IMR-90 (cell line): ENCODE data around the gene EFHD2. TPM values are rescaled to one million over a fixed set of nuclear protein-coding genes. Genes with fewer than 3 reads are reported as not detected.
A peak's percentile ranks its signal among the peaks of the same experiment; 100 is the strongest.

Source experiments
- ATAC-seq: fragments of 200-7000 bp; cut with Tn5 transposase; 2 replicates; pipeline ENCODE4 v1.9.1; 2020; ENCODE audit warnings: low read depth, mild to moderate bottlenecking, moderate library complexity
- BruUV-seq: library from RNA; stranded (reverse); fragments of 400-500 nt; replicated peaks from 2 replicates; lab custom pipeline; 2021; lab: Mats Ljungman, UMichigan
- CTCF ChIA-PET: fragments of 300-600 bp; formaldehyde crosslinking; extraction: SDS; loops from one replicate; lab custom pipeline; 2021; ENCODE audit warnings: antibody characterized with exemption; lab: Yijun Ruan, JAX
- POLR2A ChIA-PET: fragments of 300-600 bp; sonication (Branson Sonifier 250); formaldehyde crosslinking; loops from one replicate; lab custom pipeline; 2022; ENCODE audit warnings: antibody characterized with exemption; ENCODE audit not compliant: unreplicated experiment; lab: Charles Lee
- DNase-seq: peaks from one replicate; pipeline ENCODE4 v3.0.0; 2013
- H2AFZ ChIP-seq: replicated peaks from 2 replicates; pipeline ENCODE3; 2013; ENCODE audit warnings: low read length, mild to moderate bottlenecking; ENCODE audit not compliant: poor library complexity
- H2AK5ac ChIP-seq: 2 replicates; pipeline ENCODE4 v1.6.1; 2013; ENCODE audit warnings: low read depth, low read length, inconsistent platforms
- H2AK9ac ChIP-seq: replicated peaks from 2 replicates; pipeline ENCODE3; 2013; ENCODE audit warnings: mild to moderate bottlenecking, low read depth, low read length, moderate library complexity; ENCODE audit not compliant: poor library complexity
- H2BK120ac ChIP-seq: 2 replicates; pipeline ENCODE4 v1.6.1; 2013; ENCODE audit warnings: low read depth, low read length, inconsistent platforms
- H2BK15ac ChIP-seq: 3 replicates; pipeline ENCODE4 v1.6.1; 2013; ENCODE audit warnings: low read depth, low read length, inconsistent platforms
- H2BK20ac ChIP-seq: 2 replicates; pipeline ENCODE4 v1.6.1; 2013; ENCODE audit warnings: low read depth, mild to moderate bottlenecking, inconsistent platforms, low read length, moderate library complexity
- H2BK5ac ChIP-seq: 2 replicates; pipeline ENCODE4 v1.6.1; 2013; ENCODE audit warnings: mild to moderate bottlenecking, low read depth, low read length, inconsistent platforms; ENCODE audit not compliant: poor library complexity, severe bottlenecking
- H3K14ac ChIP-seq: replicated peaks from 2 replicates; pipeline ENCODE4 v1.6.1; 2013; ENCODE audit warnings: low read depth, low read length, inconsistent platforms
- H3K18ac ChIP-seq: 2 replicates; pipeline ENCODE4 v1.6.1; 2013; ENCODE audit warnings: low read depth, low read length, control low read depth
- H3K23ac ChIP-seq: 2 replicates; pipeline ENCODE4 v1.6.1; 2013; ENCODE audit warnings: low read depth, low read length, inconsistent platforms
- H3K27ac ChIP-seq: 2 replicates; pipeline ENCODE4 v1.5.1; 2013; ENCODE audit warnings: mild to moderate bottlenecking, control low read depth, low read length; ENCODE audit not compliant: insufficient read depth
- H3K27me3 ChIP-seq: 2 replicates; pipeline ENCODE4 v1.6.1; 2013; ENCODE audit warnings: low read length; ENCODE audit not compliant: control insufficient read depth, insufficient read depth
- H3K36me3 ChIP-seq: 2 replicates; pipeline ENCODE4 v1.6.1; 2013; ENCODE audit warnings: low read length, mixed read lengths; ENCODE audit not compliant: control insufficient read depth, insufficient read depth
- H3K4ac ChIP-seq: 2 replicates; pipeline ENCODE4 v1.6.1; 2013; ENCODE audit warnings: low read depth, low read length, inconsistent platforms
- H3K4me1 ChIP-seq: 2 replicates; pipeline ENCODE4 v1.6.1; 2013; ENCODE audit warnings: low read length, mixed read lengths; ENCODE audit not compliant: control insufficient read depth, insufficient read depth
- H3K4me2 ChIP-seq: 2 replicates; pipeline ENCODE4 v1.6.1; 2013; ENCODE audit warnings: low read depth, mild to moderate bottlenecking, control low read depth, low read length, moderate library complexity
- H3K4me3 ChIP-seq: 2 replicates; pipeline ENCODE4 v1.5.1; 2013; ENCODE audit warnings: low read depth, mild to moderate bottlenecking, control low read depth, low read length, moderate library complexity; ENCODE audit not compliant: insufficient read depth
- H3K56ac ChIP-seq: 2 replicates; pipeline ENCODE4 v1.6.1; 2013; ENCODE audit warnings: low read length, inconsistent platforms; ENCODE audit not compliant: insufficient read depth; ENCODE audit errors: extremely low read depth
- H3K79me1 ChIP-seq, 2 experiments: 2 replicates each; pipeline ENCODE4 v1.6.1; 2013; ENCODE audit warnings: low read length in 2 of 2, inconsistent platforms in 1 of 2, low read depth in 1 of 2
- H3K9ac ChIP-seq: 2 replicates; pipeline ENCODE4 v1.6.1; 2013; ENCODE audit warnings: low read depth, low read length, control low read depth
- H3K9me1 ChIP-seq: 2 replicates; pipeline ENCODE4 v1.6.1; 2013; ENCODE audit warnings: low read length, inconsistent platforms; ENCODE audit not compliant: insufficient read depth
- H3K9me3 ChIP-seq: 2 replicates; pipeline ENCODE4 v1.6.1; 2013; ENCODE audit warnings: low read length; ENCODE audit not compliant: control insufficient read depth, insufficient read depth
- H4K20me1 ChIP-seq: 2 replicates; pipeline ENCODE4 v1.6.1; 2013; ENCODE audit warnings: low read length, inconsistent platforms; ENCODE audit not compliant: insufficient read depth
- H4K5ac ChIP-seq: 2 replicates; pipeline ENCODE4 v1.6.1; 2013; ENCODE audit warnings: mild to moderate bottlenecking, low read depth, low read length, control low read depth
- H4K8ac ChIP-seq, 2 experiments: 2 replicates each; pipeline ENCODE4 v1.6.1; 2013; ENCODE audit warnings: low read depth in 2 of 2, low read length in 2 of 2, control low read depth in 1 of 2, inconsistent platforms in 1 of 2
- H4K91ac ChIP-seq: 2 replicates; pipeline ENCODE4 v1.6.1; 2013; ENCODE audit warnings: low read depth, low read length, inconsistent platforms; ENCODE audit not compliant: insufficient read depth
- CEBPB ChIP-seq: IDR thresholded peaks from 2 replicates; pipeline ENCODE4 v1.6.1; 2012; ENCODE audit warnings: low read depth, low read length, improper control_type of control experiment
- CHD1 ChIP-seq: IDR thresholded peaks from 2 replicates; pipeline ENCODE4 v1.6.1; 2012; ENCODE audit warnings: low read depth, low read length, improper control_type of control experiment
- CTCF ChIP-seq: conservative IDR thresholded peaks from 2 replicates; pipeline ENCODE4 v1.5.1; 2012; ENCODE audit warnings: mild to moderate bottlenecking, low read depth, low read length, improper control_type of control experiment
- MAFK ChIP-seq: IDR thresholded peaks from 2 replicates; pipeline ENCODE4 v1.6.1; 2012; ENCODE audit warnings: low read depth, low read length, improper control_type of control experiment
- MXI1 ChIP-seq: IDR thresholded peaks from 2 replicates; pipeline ENCODE4 v1.6.1; 2012; ENCODE audit warnings: low read depth, mild to moderate bottlenecking, low read length, moderate library complexity, borderline replicate concordance
- NFE2L2 ChIP-seq: fragments of 150-350 bp; IDR thresholded peaks from 2 replicates; pipeline ENCODE4 v1.6.1; 2016; ENCODE audit warnings: low read depth, mild to moderate bottlenecking, low read length
- POLR2A ChIP-seq: IDR thresholded peaks from 2 replicates; pipeline ENCODE4 v1.6.1; 2012; ENCODE audit warnings: mild to moderate bottlenecking, low read depth, low read length
- RAD21 ChIP-seq: IDR thresholded peaks from 2 replicates; pipeline ENCODE4 v1.6.1; 2012; ENCODE audit warnings: low read length, improper control_type of control experiment
- RCOR1 ChIP-seq: IDR thresholded peaks from 2 replicates; pipeline ENCODE4 v1.6.1; 2012; ENCODE audit warnings: mild to moderate bottlenecking, low read length, improper control_type of control experiment; ENCODE audit not compliant: insufficient replicate concordance
- RFX5 ChIP-seq: IDR thresholded peaks from 2 replicates; pipeline ENCODE4 v1.8.0; 2012; ENCODE audit warnings: low read depth, mild to moderate bottlenecking, low read length, moderate library complexity
- SMC3 ChIP-seq: fragments of 150-350 bp; IDR thresholded peaks from 2 replicates; pipeline ENCODE4 v1.6.1; 2016; ENCODE audit warnings: low read depth, mild to moderate bottlenecking, antibody characterized with exemption, low read length, moderate library complexity
- USF2 ChIP-seq: fragments of 150-350 bp; IDR thresholded peaks from 2 replicates; pipeline ENCODE4 v1.6.1; 2017; ENCODE audit warnings: mild to moderate bottlenecking, antibody characterized with exemption, low read length, low read depth
- WGBS, 2 experiments: methylation state at CpG; one replicate each; pipeline versions ENCODE4 v1.1.5 to v1.1.7; 2013; ENCODE audit warnings: missing lambda C conversion rate in 2 of 2; ENCODE audit not compliant: insufficient read length in 1 of 2; ENCODE audit errors: extremely low coverage in 2 of 2; 5-methylcytosine and 5-hydroxymethylcytosine counted together
- dilution Hi-C: fragments of 300-500 bp; cut with HindIII; formaldehyde crosslinking; loops from one replicate; pipeline ENCODE4 v1.14.3; 2018; ENCODE audit warnings: low sequenced_read_pairs; ENCODE audit not compliant: unreplicated experiment
- in situ Hi-C: fragments of 300-500 bp; cut with MboI; formaldehyde crosslinking; loops from 3 replicates; pipeline ENCODE4 v1.14.3; 2019; ENCODE audit warnings: low sequenced_read_pairs, inconsistent platforms, mixed read lengths
- intact Hi-C: fragments of 100-400 bp; cut with micrococcal nuclease; formaldehyde crosslinking; loops from 2 replicates; pipeline ENCODE4 v1.10.0; 2022
- polyA plus RNA-seq, 3 experiments: library from polyadenylated mRNA; depleted of rRNA; stranded (reverse); fragments of >200 nt; gene quantifications; 2 replicates each; pipeline ENCODE4 v1.2.3, GENCODE V29; 2012; ENCODE audit warnings: low replicate concordance in 1 of 3
- total RNA-seq: library from RNA; depleted of rRNA; stranded (reverse); fragments of >200 nt; gene quantifications from 2 replicates; pipeline ENCODE4 v1.2.3, GENCODE V29; 2012

The EFHD2 gene
- total and polyA plus RNA-seq, 2 of the 4 experiments (the other 2 are of a cell fraction) = 22.6 to 58.9 TPM

- no peak overlapping the region for H3K27ac ChIP-seq
- no peak overlapping the region for H4K91ac ChIP-seq
- no peak overlapping the region for H2AK5ac ChIP-seq
- in situ Hi-C loops (no loop called here), intact Hi-C loops (no loop called here), dilution Hi-C loops (no loop called here)
- no peak overlapping the region for H3K9ac ChIP-seq
- no peaks in the 10 kb centered on the region for H3K79me1 ChIP-seq
- H2BK5ac ChIP-seq = no peak overlapping the region
- no peak overlapping the region for H2BK20ac ChIP-seq
- TF ChIP-seq SMC3 (no peak), RAD21 (no peak), USF2 (no peak), CEBPB (no peak), POLR2A (no peak), CHD1 (no peak), CTCF (no peak), MXI1 (no peak), RCOR1 (no peak), RFX5 (no peak), MAFK (no peak), NFE2L2 (no peak)
- H2BK15ac ChIP-seq = no peak overlapping the region
- H3K36me3 ChIP-seq = no peaks in the 10 kb centered on the region
- no peak overlapping the region for H3K4me2 ChIP-seq
- ChIA-PET POLR2A (no interaction called here), CTCF (interaction anchor here (1.0 kb wide), 1 partner anchor 28 kb away, joined by 3 read pairs; no protein-coding TSS in a partner anchor)
- H3K4ac ChIP-seq = no peak overlapping the region
- no peak overlapping the region for H4K5ac ChIP-seq
- peak overlapping the region; percentile 78 for H2AK9ac ChIP-seq
- no peak overlapping the region for H2AFZ ChIP-seq
- H3K23ac ChIP-seq = no peak overlapping the region
- DNase-seq = no peak
- H3K4me3 ChIP-seq = no peak overlapping the region
- no peak overlapping the region for H4K8ac ChIP-seq
- H3K14ac ChIP-seq = no peak overlapping the region
- no peaks in the 10 kb centered on the region for H3K27me3 ChIP-seq
- no CpG with 5 or more reads among the region's 10 CpGs for WGBS, 2 experiments
- ATAC-seq = no peak
- H4K20me1 ChIP-seq = no peaks in the 10 kb centered on the region
- no peak overlapping the region for H3K56ac ChIP-seq
- no peaks in the 10 kb centered on the region; the same call in 1 of the 2 replicates for H3K4me1 ChIP-seq
- no peaks in the 10 kb centered on the region for H3K9me1 ChIP-seq
- H2BK120ac ChIP-seq = no peak overlapping the region
- no TSS peak for BruUV-seq
- H3K9me3 ChIP-seq = no peaks in the 10 kb centered on the region
- H3K18ac ChIP-seq = no peak overlapping the region
Measured at GRCh38 chr1:15459771-15460707, 50.4 kb downstream of the EFHD2 start.
